Rectal smooth muscle tissue (tissue), 1 donor: Measurements from ENCODE around the gene PTGES2.
"Not testable (repeated sequence)": the region's sequence is repeated elsewhere in the genome, so short reads cannot be mapped to it uniquely, and the experiment has no call there.

Experiments
- H3K27ac ChIP-seq: one replicate; pipeline ENCODE4 v1.7.0; 2013; ENCODE audit warnings: low read depth, low read length, inconsistent platforms
- H3K27me3 ChIP-seq: one replicate; pipeline ENCODE4 v1.7.0; 2013; ENCODE audit warnings: low read length; ENCODE audit not compliant: control insufficient read depth, insufficient read depth
- H3K36me3 ChIP-seq: one replicate; pipeline ENCODE4 v1.7.0; 2013; ENCODE audit warnings: low read length; ENCODE audit not compliant: control insufficient read depth, insufficient read depth
- H3K4me1 ChIP-seq: one replicate; pipeline ENCODE4 v1.7.0; 2013; ENCODE audit warnings: low read length; ENCODE audit not compliant: control insufficient read depth, insufficient read depth
- H3K4me3 ChIP-seq: one replicate; pipeline ENCODE4 v1.7.0; 2013; ENCODE audit warnings: low read length
- H3K9ac ChIP-seq: one replicate; pipeline ENCODE4 v1.7.0; 2013; ENCODE audit warnings: low read length

PTGES2 gene

DNA sequence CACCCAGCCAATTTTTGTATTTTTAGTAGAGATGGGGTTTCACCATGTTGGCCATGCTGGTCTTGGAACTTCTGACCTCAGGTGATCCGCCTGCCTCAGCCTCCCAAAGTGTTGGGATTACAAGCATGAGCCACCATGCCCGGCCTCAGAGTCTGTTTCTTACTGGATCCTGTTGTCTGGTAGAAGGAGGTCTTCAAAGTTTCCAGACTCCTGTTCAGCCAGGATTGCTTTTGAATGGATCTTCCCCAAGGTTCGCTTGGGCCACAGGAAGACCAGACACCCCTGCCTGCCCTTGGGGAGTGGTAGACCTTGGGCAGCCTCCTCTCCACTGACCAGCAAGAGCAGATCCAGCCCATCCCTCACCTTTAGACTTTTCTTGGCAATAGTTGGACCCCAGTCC is 14.1 kb upstream of the PTGES2 start:
- no peaks in the 10 kb centered on the region for H3K4me1 ChIP-seq
- H3K9ac ChIP-seq = no peak overlapping the region
- no peak overlapping the region for H3K4me3 ChIP-seq
- H3K27me3 ChIP-seq = no peaks in the 10 kb centered on the region
- no peak overlapping the region for H3K27ac ChIP-seq
- H3K36me3 ChIP-seq = no peaks in the 10 kb centered on the region

- H3K27ac ChIP-seq = no peak overlapping the region
- H3K9ac ChIP-seq = no peak overlapping the region
- H3K36me3 ChIP-seq = no peaks in the 10 kb centered on the region
- no peaks in the 10 kb centered on the region for H3K4me1 ChIP-seq
- H3K27me3 ChIP-seq = no peaks in the 10 kb centered on the region
- H3K4me3 ChIP-seq = no peak overlapping the region
These were observed 12.1 kb upstream of the PTGES2 start for GRCh38 chr9:128139621-128140020.

DNA sequence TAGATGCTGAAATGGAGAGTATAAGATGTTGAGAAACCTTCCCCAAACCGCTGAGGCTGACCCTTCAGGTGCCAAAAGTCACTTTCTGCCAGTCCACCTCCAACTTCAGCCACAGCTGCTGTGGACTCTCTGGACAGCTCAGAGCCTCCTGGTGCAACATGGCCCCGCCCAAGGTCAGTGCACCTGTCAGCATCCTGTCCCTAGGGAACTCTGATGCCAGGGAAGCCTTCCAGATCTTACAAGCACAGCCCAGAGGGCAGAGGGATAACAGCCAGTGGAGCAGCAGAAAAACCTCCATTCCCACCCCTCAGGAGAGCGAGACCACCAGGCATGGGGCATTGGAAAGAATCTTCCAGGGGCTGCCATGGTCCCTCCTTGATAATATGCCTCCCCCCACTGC is 10.5 kb upstream of the PTGES2 start:
- no peaks in the 10 kb centered on the region for H3K36me3 ChIP-seq
- no peak overlapping the region for H3K9ac ChIP-seq
- no peak overlapping the region for H3K27ac ChIP-seq
- H3K4me1 ChIP-seq = no peaks in the 10 kb centered on the region
- H3K4me3 ChIP-seq = no peak overlapping the region
- H3K27me3 ChIP-seq = no peaks in the 10 kb centered on the region

GRCh38 chr9:128136816-128137793 is 9.6 kb upstream of the PTGES2 start:
- H3K36me3 ChIP-seq = no peaks in the 10 kb centered on the region
- H3K4me3 ChIP-seq = no peak overlapping the region
- H3K27me3 ChIP-seq = no peaks in the 10 kb centered on the region
- no peak overlapping the region for H3K27ac ChIP-seq
- H3K4me1 ChIP-seq = no peaks in the 10 kb centered on the region
- H3K9ac ChIP-seq = no peak overlapping the region

DNA sequence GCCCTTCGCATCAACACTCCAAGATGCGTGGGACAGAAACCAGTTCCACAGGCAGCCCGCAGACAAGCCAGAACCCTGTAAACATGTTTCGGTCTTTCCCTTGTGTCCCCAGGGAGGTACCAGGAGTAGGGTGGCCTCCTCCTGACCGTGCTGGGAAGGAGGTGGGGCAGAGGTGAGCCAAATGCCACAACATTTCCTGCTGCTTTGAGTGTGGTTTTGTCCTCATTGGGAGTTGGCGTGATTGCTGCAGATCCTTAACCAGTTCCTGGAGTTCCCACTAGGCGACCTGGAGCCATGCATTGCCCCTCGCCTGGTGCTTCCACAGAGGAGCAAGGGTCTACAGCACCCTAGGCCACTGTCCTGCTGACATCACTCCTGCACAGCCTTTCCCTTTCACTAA is 8.0 kb upstream of the PTGES2 start:
- H3K36me3 ChIP-seq, H3K4me3 ChIP-seq, H3K27ac ChIP-seq, H3K4me1 ChIP-seq, H3K9ac ChIP-seq, H3K27me3 ChIP-seq: not testable (repeated sequence)

DNA sequence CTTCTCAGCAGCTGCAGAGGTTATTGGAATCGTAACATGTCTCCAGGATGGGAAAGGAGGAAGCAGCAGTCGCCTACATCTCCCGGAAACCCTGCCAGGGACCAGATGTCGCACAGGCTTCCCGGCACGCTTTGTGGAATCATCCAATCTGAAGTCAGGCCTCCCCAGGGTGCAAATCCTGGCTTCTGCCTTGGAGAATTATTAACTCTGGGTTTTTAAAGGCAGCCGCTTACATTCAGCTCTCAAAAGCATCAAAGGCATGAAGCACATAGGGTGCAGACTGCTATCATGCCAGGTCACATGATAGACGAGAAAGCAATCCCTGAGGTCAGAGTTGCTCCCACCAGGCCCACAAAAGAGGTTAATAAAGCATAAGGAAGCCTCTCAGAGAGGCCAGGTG is 4.6 kb upstream of the PTGES2 start:
- H3K4me1 ChIP-seq, H3K4me3 ChIP-seq, H3K27me3 ChIP-seq, H3K36me3 ChIP-seq, H3K9ac ChIP-seq, H3K27ac ChIP-seq: not testable (repeated sequence)

DNA sequence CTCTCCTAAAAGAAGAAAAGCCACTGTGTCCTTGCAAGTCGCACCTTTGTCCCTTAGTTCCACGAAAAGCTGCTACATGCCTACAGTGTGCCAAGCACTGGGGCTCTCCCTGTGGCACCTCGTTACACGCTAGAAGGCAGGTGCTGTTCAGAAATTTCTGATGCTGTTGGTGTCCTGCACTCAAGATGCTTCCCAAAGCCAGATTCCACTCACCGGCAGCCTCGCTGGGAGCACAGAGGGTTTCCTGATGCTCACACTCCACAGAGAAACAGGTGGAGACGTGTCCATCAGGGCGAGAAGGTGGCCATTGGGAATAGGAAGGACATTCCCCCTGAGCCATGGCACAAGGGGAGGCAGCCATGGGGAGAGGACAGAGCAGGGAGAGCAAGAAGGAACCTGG is 3.8 kb upstream of the PTGES2 start:
- not testable (repeated sequence) for H3K4me3 ChIP-seq, H3K9ac ChIP-seq, H3K4me1 ChIP-seq, H3K27me3 ChIP-seq, H3K36me3 ChIP-seq, H3K27ac ChIP-seq

GRCh38 chr9:128130651-128131050 is 3.1 kb upstream of the PTGES2 start:
- H3K27me3 ChIP-seq, H3K4me3 ChIP-seq, H3K9ac ChIP-seq, H3K27ac ChIP-seq, H3K36me3 ChIP-seq, H3K4me1 ChIP-seq: not testable (repeated sequence)

DNA sequence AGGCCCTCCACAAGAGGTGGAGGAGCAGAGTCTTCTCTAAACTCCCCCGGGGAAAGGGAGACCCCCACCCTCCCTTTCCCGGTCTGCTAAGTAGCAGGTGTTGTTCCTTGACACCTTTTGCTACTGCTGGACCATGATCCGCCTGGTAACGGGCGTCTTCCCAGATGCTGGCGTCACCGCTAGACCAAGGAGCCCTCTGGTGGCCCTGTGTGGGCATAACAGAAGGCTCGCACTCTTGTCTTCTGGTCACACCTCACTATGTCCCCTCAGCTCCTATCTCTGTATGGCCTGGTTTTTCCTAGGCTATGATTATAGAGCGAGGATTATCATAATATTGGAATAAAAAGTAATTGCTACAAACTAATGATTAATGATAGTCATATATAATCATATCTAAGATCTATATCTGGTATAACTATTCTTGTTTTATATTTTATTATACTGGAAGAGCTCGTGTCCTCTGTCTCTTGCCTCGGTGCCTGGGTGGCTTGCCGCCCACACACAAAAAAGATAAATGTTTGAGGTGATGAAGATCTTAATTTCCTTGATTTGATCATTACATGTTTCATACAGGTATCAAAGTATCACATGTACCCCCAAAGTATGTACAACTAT is 2.6 kb upstream of the PTGES2 start:
- not testable (repeated sequence) for H3K27me3 ChIP-seq, H3K36me3 ChIP-seq, H3K4me3 ChIP-seq, H3K27ac ChIP-seq, H3K4me1 ChIP-seq, H3K9ac ChIP-seq

DNA sequence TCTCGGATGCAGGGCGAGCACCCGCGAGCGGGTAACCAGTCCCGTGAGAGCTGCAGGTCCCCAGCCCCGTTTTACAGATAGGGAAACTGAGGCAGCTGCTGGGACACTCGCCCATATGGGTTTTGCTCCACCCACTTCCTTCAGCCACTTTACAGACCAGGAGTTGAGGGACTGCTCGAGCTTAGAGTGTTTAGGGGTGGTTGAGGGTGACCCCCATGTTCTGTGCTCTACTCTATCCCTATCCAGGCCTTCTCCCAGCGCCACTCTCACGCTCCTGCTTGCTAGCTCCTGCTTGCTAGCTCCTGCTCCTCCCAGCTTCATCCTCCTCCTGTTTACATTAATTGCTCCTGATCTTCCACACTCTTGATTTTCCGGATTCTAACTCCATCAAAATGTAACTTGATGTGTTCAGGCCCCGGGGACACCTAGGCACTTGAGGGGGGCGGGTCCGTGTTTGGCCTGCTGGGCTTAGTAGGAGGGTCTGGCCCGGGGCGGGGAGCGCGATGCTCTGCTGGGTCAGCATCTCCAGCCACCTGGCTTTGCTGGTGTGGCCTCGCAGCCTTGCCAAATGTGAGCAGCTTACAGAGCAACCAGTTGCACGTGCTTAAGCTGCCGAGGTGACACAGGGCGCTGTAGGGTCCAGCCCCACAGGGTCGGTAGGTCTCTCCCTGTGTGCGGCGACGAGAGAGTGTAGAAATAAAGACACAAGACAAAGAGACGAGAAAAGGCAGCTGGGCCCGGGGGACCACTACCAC is 1.5 kb upstream of the PTGES2 start:
- H3K36me3 ChIP-seq = peaks cover 6% of the 10 kb centered on the region
- H3K9ac ChIP-seq = peak overlapping the region; percentile 81
- H3K4me3 ChIP-seq = peak overlapping the region; percentile 84
- H3K4me1 ChIP-seq = peaks cover 9% of the 10 kb centered on the region
- no peaks in the 10 kb centered on the region for H3K27me3 ChIP-seq
- H3K27ac ChIP-seq = peak overlapping the region; percentile 96

DNA sequence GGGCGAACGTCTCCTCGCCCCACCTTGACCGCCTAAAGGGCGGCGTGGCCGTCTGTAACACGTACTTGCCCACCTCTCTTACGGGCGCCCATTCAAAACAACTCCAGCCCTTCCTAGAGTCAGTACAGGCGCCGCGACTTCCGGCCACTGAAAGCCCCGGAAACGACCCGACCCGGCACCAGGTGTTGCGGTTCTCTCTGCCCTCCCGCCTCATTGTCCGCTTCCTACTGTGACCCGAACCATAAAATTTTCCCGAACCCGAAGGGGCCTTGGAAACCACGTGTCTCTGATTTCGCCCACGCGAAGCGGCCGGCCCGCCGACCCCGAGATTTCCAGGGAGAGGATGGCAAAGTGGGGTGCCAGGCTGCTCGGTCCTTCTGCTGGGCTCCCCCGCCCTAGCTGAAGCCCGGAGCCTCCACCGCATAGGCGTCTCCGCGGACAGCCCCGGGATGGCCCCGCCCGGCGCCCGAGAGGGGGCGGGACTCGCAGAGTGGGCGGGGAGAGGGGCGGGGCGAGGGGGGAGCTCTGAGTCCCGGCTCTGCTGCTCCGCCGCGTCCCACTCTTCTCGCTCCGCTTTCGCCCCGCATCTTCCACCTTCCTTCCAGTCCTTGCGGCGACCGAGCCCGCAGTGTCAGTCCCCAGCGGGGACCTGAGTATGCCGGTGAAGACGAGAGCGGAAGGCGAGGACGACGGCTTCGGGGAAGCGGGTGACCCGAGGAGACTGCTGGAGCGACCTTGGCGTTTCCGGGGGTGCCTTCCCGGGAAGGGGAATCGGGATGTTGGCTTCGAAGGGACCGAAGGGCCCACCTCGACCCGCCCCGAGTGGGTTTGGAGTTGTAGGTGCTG is 684 bp upstream of the PTGES2 start:
- H3K4me3 ChIP-seq = peak overlapping the region; percentile 84

More for the DNA sequence above, 684 bp upstream of the PTGES2 start:
- no peaks in the 10 kb centered on the region for H3K27me3 ChIP-seq
- peaks cover 10% of the 10 kb centered on the region for H3K36me3 ChIP-seq
- peaks cover 9% of the 10 kb centered on the region for H3K4me1 ChIP-seq
- H3K27ac ChIP-seq = peak overlapping the region; percentile 96
- peak overlapping the region; percentile 81 for H3K9ac ChIP-seq
